Measurements from ENCODE around the gene GABPB1.

Gene GABPB1

GRCh38 chr15:50236433-50236832 is 118.6 kb downstream of the GABPB1 start:
- DNase-seq = no peak

- DNase-seq = no peak
Observed at GRCh38 chr15:50235794-50236193, 119.2 kb downstream of the GABPB1 start.

- no peak for DNase-seq
Observed at GRCh38 chr15:50234764-50235163, 120.2 kb downstream of the GABPB1 start.

GRCh38 chr15:50233192-50233736 is 121.7 kb downstream of the GABPB1 start:
- DNase-seq = no peak

- DNase-seq = no peak
Observed at GRCh38 chr15:50232791-50233190, 122.2 kb downstream of the GABPB1 start.

- no peak for DNase-seq
Observed at GRCh38 chr15:50231761-50232160, 123.2 kb downstream of the GABPB1 start.

- DNase-seq = no peak
Observed at GRCh38 chr15:50229336-50229735, 125.7 kb downstream of the GABPB1 start.

GRCh38 chr15:50228866-50229265 is 126.1 kb downstream of the GABPB1 start:
- DNase-seq = no peak

GRCh38 chr15:50227076-50227475 is 127.9 kb downstream of the GABPB1 start:
- DNase-seq = no peak

GRCh38 chr15:50225938-50226337 is 129.1 kb downstream of the GABPB1 start:
- no peak for DNase-seq
